HG02610 (cell line): ENCODE results near the gene CCDC50.

Experiments used
- ATAC-seq: cut with Tn5 transposase; IDR thresholded peaks from one replicate; pipeline ENCODE4 v1.9.1; 2021; ENCODE audit warnings: mild to moderate bottlenecking, moderate library complexity; ENCODE audit not compliant: unreplicated experiment

CCDC50 gene

GRCh38 chr3:191414732-191415131 lies 85.5 kb downstream of the CCDC50 start:
- ATAC-seq, result no peak

- no peak for ATAC-seq
Measured at GRCh38 chr3:191415566-191415965, 86.4 kb downstream of the CCDC50 start.

- ATAC-seq, result no peak
Measured at GRCh38 chr3:191417457-191417729, 88.2 kb downstream of the CCDC50 start.

- ATAC-seq, result no peak
Measured at GRCh38 chr3:191420771-191421170, 91.6 kb downstream of the CCDC50 start.

- ATAC-seq, result no peak
Measured at GRCh38 chr3:191424881-191425280, 95.7 kb downstream of the CCDC50 start.

- no peak for ATAC-seq
Measured at GRCh38 chr3:191425322-191425734, 96.1 kb downstream of the CCDC50 start.

- ATAC-seq, result no peak
Measured at GRCh38 chr3:191426311-191426710, 97.1 kb downstream of the CCDC50 start.

GRCh38 chr3:191428177-191428576 lies 99.0 kb downstream of the CCDC50 start:
- ATAC-seq, result no peak

- ATAC-seq, result no peak
Measured at GRCh38 chr3:191430103-191430502, 100.9 kb downstream of the CCDC50 start.

GRCh38 chr3:191431160-191431822 lies 102.1 kb downstream of the CCDC50 start:
- ATAC-seq, result no peak

GRCh38 chr3:191432162-191432561 lies 103.0 kb downstream of the CCDC50 start:
- no peak for ATAC-seq

- no peak for ATAC-seq
Measured at GRCh38 chr3:191434024-191434423, 104.8 kb downstream of the CCDC50 start.

GRCh38 chr3:191435981-191436380 lies 106.8 kb downstream of the CCDC50 start:
- ATAC-seq, result no peak

GRCh38 chr3:191438150-191438814 lies 109.1 kb downstream of the CCDC50 start:
- ATAC-seq, result no peak

GRCh38 chr3:191440532-191440931 lies 111.3 kb downstream of the CCDC50 start:
- ATAC-seq, result no peak

- ATAC-seq, result peak; percentile 53
Measured at GRCh38 chr3:191441687-191442086, 112.5 kb downstream of the CCDC50 start.

GRCh38 chr3:191444569-191444968 lies 115.4 kb downstream of the CCDC50 start:
- ATAC-seq, result no peak
